Trophoblast cell (in vitro differentiated cells and primary cell): ENCODE measurements around the gene ADAMTS13.

ENCODE experiments used
- DNase-seq, 2 donors: peaks; one replicate each; pipeline ENCODE4 v3.0.0-alpha.2; 2016
- H2AFZ ChIP-seq: 2 replicates; pipeline ENCODE4 v1.6.1; 2013; ENCODE audit warnings: low read length, moderate library complexity, mild to moderate bottlenecking; ENCODE audit not compliant: insufficient read depth, poor library complexity
- H2AK5ac ChIP-seq: 2 replicates; pipeline ENCODE4 v1.6.1; 2013; ENCODE audit warnings: mild to moderate bottlenecking, low read length
- H2BK120ac ChIP-seq: 2 replicates; pipeline ENCODE4 v1.6.1; 2013; ENCODE audit warnings: low read length, mild to moderate bottlenecking, moderate library complexity; ENCODE audit not compliant: insufficient read depth, poor library complexity
- H2BK12ac ChIP-seq: 2 replicates; pipeline ENCODE4 v1.6.1; 2013; ENCODE audit warnings: mild to moderate bottlenecking, low read length, moderate library complexity
- H2BK5ac ChIP-seq: 2 replicates; pipeline ENCODE4 v1.6.1; 2013; ENCODE audit warnings: low read length, low read depth, moderate library complexity, mild to moderate bottlenecking; ENCODE audit not compliant: poor library complexity
- H3K14ac ChIP-seq: 2 replicates; pipeline ENCODE4 v1.6.1; 2013; ENCODE audit warnings: mild to moderate bottlenecking, low read length
- H3K18ac ChIP-seq: 2 replicates; pipeline ENCODE4 v1.6.1; 2013; ENCODE audit warnings: mild to moderate bottlenecking, low read length
- H3K23ac ChIP-seq: 2 replicates; pipeline ENCODE4 v1.6.1; 2013; ENCODE audit warnings: low read length
- H3K27ac ChIP-seq: 2 replicates; pipeline ENCODE4 v1.5.1; 2013; ENCODE audit warnings: low read depth, mild to moderate bottlenecking, inconsistent platforms, low read length, moderate library complexity
- H3K27me3 ChIP-seq: 2 replicates; pipeline ENCODE4 v1.6.1; 2013; ENCODE audit warnings: inconsistent platforms, mild to moderate bottlenecking, low read length, moderate library complexity; ENCODE audit not compliant: insufficient read depth
- H3K36me3 ChIP-seq, 2 experiments: 1 replicate in 1 of 2; 2 replicates in 1 of 2; pipeline ENCODE4 v1.6.1; 2013; ENCODE audit warnings: low read length in 2 of 2, mild to moderate bottlenecking in 2 of 2, moderate library complexity in 1 of 2; ENCODE audit not compliant: insufficient read depth in 2 of 2, control insufficient read depth in 1 of 2
- H3K4ac ChIP-seq: 2 replicates; pipeline ENCODE4 v1.6.1; 2013; ENCODE audit warnings: low read depth, mild to moderate bottlenecking, low read length, moderate library complexity
- H3K4me1 ChIP-seq, 2 experiments: 1 replicate in 1 of 2; 2 replicates in 1 of 2; pipeline ENCODE4 v1.6.1; 2013; ENCODE audit warnings: low read length in 2 of 2, mild to moderate bottlenecking in 2 of 2, moderate library complexity in 1 of 2; ENCODE audit not compliant: insufficient read depth in 2 of 2, control insufficient read depth in 1 of 2
- H3K4me2 ChIP-seq: 2 replicates; pipeline ENCODE4 v1.6.1; 2013; ENCODE audit warnings: inconsistent platforms, mild to moderate bottlenecking, low read length, moderate library complexity
- H3K4me3 ChIP-seq: 2 replicates; pipeline ENCODE4 v1.5.1; 2013; ENCODE audit warnings: mild to moderate bottlenecking, low read depth, low read length, inconsistent platforms
- H3K79me1 ChIP-seq: one replicate; pipeline ENCODE4 v1.6.1; 2013; ENCODE audit warnings: low read length
- H3K79me2 ChIP-seq: 2 replicates; pipeline ENCODE4 v1.6.1; 2013; ENCODE audit warnings: low read length, mild to moderate bottlenecking; ENCODE audit not compliant: control insufficient read depth, insufficient read depth, poor library complexity
- H3K9ac ChIP-seq: 2 replicates; pipeline ENCODE4 v1.6.1; 2013; ENCODE audit warnings: mild to moderate bottlenecking, low read length
- H3K9me3 ChIP-seq: 2 replicates; pipeline ENCODE4 v1.6.1; 2013; ENCODE audit warnings: low read depth, mild to moderate bottlenecking, control low read depth, inconsistent platforms, low read length; ENCODE audit not compliant: insufficient read depth
- H4K12ac ChIP-seq: 2 replicates; pipeline ENCODE4 v1.6.1; 2013; ENCODE audit warnings: low read depth, mild to moderate bottlenecking, low read length, moderate library complexity
- H4K8ac ChIP-seq: 2 replicates; pipeline ENCODE4 v1.6.1; 2013; ENCODE audit warnings: low read depth, mild to moderate bottlenecking, low read length, moderate library complexity
- H4K91ac ChIP-seq: one replicate; pipeline ENCODE4 v1.6.1; 2013; ENCODE audit warnings: low read depth, mild to moderate bottlenecking, low read length, moderate library complexity
- WGBS: extraction: QIAGEN DNeasy Blood & Tissue Kit; methylation state at CpG from one replicate; pipeline ENCODE4 v1.1.7; 2013; ENCODE audit warnings: missing lambda C conversion rate; ENCODE audit not compliant: insufficient read length, insufficient coverage; ENCODE audit errors: extremely low coverage; 5-methylcytosine and 5-hydroxymethylcytosine counted together

ADAMTS13 gene

DNA sequence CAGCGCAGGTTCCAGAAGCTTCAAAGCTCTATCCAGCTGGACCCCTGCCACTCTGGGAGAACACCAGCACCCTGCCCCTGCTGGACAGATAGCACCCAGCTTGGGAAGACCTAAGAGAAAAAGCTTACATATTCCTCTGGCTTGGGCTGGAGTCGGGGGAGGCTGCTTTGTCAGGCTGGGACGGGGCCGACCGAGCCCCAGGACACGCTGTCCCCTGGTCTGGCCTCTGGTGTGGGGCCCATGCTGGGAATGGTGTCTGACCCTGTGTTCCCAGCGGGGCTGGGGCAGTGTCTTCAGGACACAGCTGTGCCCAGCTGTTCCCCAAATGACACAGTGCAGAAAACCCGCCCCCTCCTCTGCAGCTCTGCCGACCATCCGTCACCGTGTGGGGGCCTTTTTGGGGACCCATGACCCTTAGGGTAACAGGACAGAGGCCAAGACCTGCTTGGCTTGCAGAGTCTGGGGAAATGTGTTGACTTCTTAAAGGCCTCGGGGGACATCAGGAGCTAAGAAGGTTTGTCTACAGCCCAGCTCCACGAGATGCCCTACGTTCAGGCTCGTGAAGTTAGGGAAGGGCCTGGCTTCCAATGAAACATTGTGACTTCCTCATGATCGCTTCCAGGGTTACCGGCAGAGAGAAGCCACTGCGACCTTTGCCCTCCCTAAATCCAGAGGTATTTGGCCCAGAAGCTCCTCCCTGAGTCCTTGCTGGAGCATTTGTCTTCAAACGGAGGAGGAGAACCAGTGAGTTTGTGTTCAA is 77.1 kb downstream of the ADAMTS13 start:
- Histone ChIP-seq H2AFZ (no peak overlapping the region), H3K27me3 (no peaks in the 10 kb centered on the region), H4K12ac (no peak overlapping the region), H2BK5ac (no peak overlapping the region), H2BK12ac (no peak overlapping the region), H3K23ac (no peak overlapping the region), H4K91ac (peak overlapping the region; percentile 33), H3K4me2 (no peak overlapping the region), H3K14ac (no peak overlapping the region), H3K79me2 (no peaks in the 10 kb centered on the region), H3K4me3 (no peak overlapping the region), H2AK5ac (no peak overlapping the region), H3K4me1 (peaks cover 2 to 12% of the 10 kb centered on the region in 2 experiments), H3K4ac (no peak overlapping the region), H3K18ac (no peak overlapping the region), H3K9ac (no peak overlapping the region), H4K8ac (no peak overlapping the region), H3K9me3 (peaks cover 15% of the 10 kb centered on the region), H3K79me1 (no peaks in the 10 kb centered on the region), H3K27ac (no peak overlapping the region), H2BK120ac (no peak overlapping the region), H3K36me3 (no peaks in the 10 kb centered on the region)
- no CpG with 5 or more reads among the region's 19 CpGs for WGBS
- DNase-seq, result no peak

DNA sequence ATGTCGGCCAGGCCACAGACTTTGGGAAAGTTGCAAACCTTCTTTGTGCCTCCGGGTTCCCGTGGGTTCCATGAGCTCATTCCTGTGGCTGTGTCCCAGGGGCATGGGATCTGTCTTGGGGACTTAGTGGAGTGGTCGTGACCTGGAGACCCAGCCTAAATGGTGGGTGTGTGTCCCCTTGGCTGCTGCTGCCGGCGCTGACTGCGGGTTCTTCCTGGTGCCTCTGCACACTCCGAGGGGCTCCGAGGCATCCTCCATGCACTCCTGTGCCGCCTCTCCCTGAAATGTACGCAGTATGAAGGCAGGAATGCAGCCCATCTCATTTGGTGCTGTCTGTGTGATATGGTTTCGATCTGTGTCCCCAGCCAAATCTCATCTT is 77.7 kb downstream of the ADAMTS13 start:
- no peak overlapping the region for H4K12ac ChIP-seq
- H3K23ac ChIP-seq, result no peak overlapping the region
- H3K79me1 ChIP-seq, result no peaks in the 10 kb centered on the region
- H2BK5ac ChIP-seq, result no peak overlapping the region
- no peaks in the 10 kb centered on the region for H3K79me2 ChIP-seq
- no peaks in the 10 kb centered on the region for H3K36me3 ChIP-seq
- no peak overlapping the region for H2AFZ ChIP-seq
- H3K4ac ChIP-seq, result no peak overlapping the region
- H2AK5ac ChIP-seq, result no peak overlapping the region
- H3K4me2 ChIP-seq, result no peak overlapping the region
- no peak overlapping the region for H3K4me3 ChIP-seq
- no peak overlapping the region for H3K9ac ChIP-seq
- WGBS, result no CpG with 5 or more reads among the region's 12 CpGs
- H3K27me3 ChIP-seq, result no peaks in the 10 kb centered on the region
- H3K9me3 ChIP-seq, result peaks cover 15% of the 10 kb centered on the region
- H3K18ac ChIP-seq, result no peak overlapping the region
- no peak overlapping the region for H2BK12ac ChIP-seq
- H4K91ac ChIP-seq, result no peak overlapping the region
- no peak overlapping the region for H3K14ac ChIP-seq
- no peak overlapping the region for H2BK120ac ChIP-seq
- no peak for DNase-seq
- no peak overlapping the region for H4K8ac ChIP-seq
- H3K4me1 ChIP-seq, result peaks cover 2 to 12% of the 10 kb centered on the region in 2 experiments
- H3K27ac ChIP-seq, result no peak overlapping the region

DNA sequence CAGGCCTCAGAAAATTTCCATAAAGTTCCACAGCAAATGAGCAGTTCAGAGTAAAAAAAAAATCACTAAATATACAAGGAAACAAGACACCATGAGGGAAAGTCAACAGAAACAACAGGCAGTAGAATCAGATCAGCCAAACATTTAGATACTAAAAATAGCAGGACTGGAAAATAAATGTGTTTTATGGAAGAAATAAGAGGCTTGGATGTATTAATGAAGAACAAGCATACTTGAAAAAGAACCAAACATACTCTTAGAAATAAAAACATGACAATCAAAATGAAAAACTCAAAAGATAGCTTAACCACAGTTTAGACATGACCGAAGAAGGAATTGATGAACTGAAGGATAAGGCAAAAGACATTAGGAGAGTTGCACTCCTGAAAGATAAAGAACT is 79.9 kb downstream of the ADAMTS13 start:
- no peak overlapping the region for H4K91ac ChIP-seq
- H2BK120ac ChIP-seq, result no peak overlapping the region
- no peak overlapping the region for H4K8ac ChIP-seq
- WGBS, result no CpG with 5 or more reads among the region's 1 CpG
- H4K12ac ChIP-seq, result no peak overlapping the region
- peaks cover 9% of the 10 kb centered on the region for H3K9me3 ChIP-seq
- peaks cover 2 to 15% of the 10 kb centered on the region in 2 experiments for H3K4me1 ChIP-seq
- no peak overlapping the region for H3K23ac ChIP-seq
- no peak overlapping the region for H2AFZ ChIP-seq
- no peaks in the 10 kb centered on the region for H3K79me2 ChIP-seq
- no peak overlapping the region for H2BK12ac ChIP-seq
- no peak overlapping the region for H3K4me2 ChIP-seq
- H3K36me3 ChIP-seq, result no peaks in the 10 kb centered on the region
- H3K79me1 ChIP-seq, result no peaks in the 10 kb centered on the region
- no peak overlapping the region for H3K4me3 ChIP-seq
- H3K27ac ChIP-seq, result no peak overlapping the region
- no peak overlapping the region for H3K14ac ChIP-seq
- no peak overlapping the region for H3K18ac ChIP-seq
- no peak for DNase-seq
- no peak overlapping the region for H3K4ac ChIP-seq
- H3K9ac ChIP-seq, result no peak overlapping the region
- no peaks in the 10 kb centered on the region for H3K27me3 ChIP-seq
- no peak overlapping the region for H2AK5ac ChIP-seq
- no peak overlapping the region for H2BK5ac ChIP-seq

DNA sequence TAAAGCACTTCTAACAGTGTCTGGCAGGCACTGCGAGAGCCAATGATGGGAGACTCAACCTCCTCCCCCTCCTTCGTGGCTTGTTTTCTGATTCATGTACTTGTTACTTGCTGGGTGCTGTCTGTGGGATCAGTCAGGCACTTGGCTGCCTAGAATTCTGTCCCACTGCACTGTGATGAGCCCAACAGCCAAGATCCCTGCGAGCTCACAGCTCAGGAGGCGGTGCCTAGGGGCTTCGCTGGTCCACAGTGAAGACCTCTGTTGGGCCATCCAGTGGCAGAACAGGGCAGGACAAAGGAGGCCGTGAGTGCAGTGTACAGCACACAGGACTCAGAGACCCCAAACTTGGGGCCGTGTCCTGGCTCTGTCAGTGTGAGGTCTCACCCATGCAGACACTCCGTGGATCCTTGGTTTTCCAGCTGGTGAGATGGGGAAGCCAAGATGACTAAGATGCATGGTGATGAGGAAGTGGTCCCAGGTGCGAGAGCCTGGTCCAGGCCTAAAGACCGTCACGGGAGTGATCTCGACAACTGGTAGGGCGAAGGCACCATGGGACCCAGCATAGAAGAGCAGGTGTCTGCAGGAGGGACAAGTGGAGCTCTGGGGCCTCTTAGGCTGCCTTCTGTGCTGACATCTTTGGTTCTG is 83.1 kb downstream of the ADAMTS13 start:
- no peaks in the 10 kb centered on the region for H3K79me2 ChIP-seq
- H3K4me1 ChIP-seq, result peaks cover 8 to 19% of the 10 kb centered on the region in 2 experiments
- H3K14ac ChIP-seq, result no peak overlapping the region
- H3K4ac ChIP-seq, result no peak overlapping the region
- no peak overlapping the region for H4K91ac ChIP-seq
- H3K27me3 ChIP-seq, result no peaks in the 10 kb centered on the region
- H3K9me3 ChIP-seq, result peaks cover 2% of the 10 kb centered on the region
- H3K4me3 ChIP-seq, result no peak overlapping the region
- no peak overlapping the region for H4K8ac ChIP-seq
- no peak overlapping the region for H4K12ac ChIP-seq
- no peak overlapping the region for H2BK12ac ChIP-seq
- H3K79me1 ChIP-seq, result no peaks in the 10 kb centered on the region
- H3K23ac ChIP-seq, result no peak overlapping the region
- no CpG with 5 or more reads among the region's 13 CpGs for WGBS
- H2AFZ ChIP-seq, result no peak overlapping the region
- no peak overlapping the region for H3K4me2 ChIP-seq
- no peak for DNase-seq
- H2BK120ac ChIP-seq, result no peak overlapping the region
- H3K18ac ChIP-seq, result no peak overlapping the region
- H2BK5ac ChIP-seq, result no peak overlapping the region
- no peak overlapping the region for H3K27ac ChIP-seq
- no peaks in the 10 kb centered on the region for H3K36me3 ChIP-seq
- no peak overlapping the region for H3K9ac ChIP-seq
- H2AK5ac ChIP-seq, result no peak overlapping the region
